ENCODE data around the gene SCGB1D1. TPM values are rescaled to one million over a fixed set of nuclear protein-coding genes. Genes with fewer than 3 reads are reported as not detected.

The SCGB1D1 gene
- polyA plus RNA-seq, 1 of the 3 experiments (the other 2 are of a cell fraction), result not detected

GRCh38 chr11:62147545-62147944 is 42.5 kb upstream of the SCGB1D1 start:
- Histone ChIP-seq H3K4me1 (ENCODE audit: control insufficient read depth in 1 of 2, insufficient read depth in 2 of 2, low read depth in 1 of 2, low read length in 1 of 2) (no peaks in the 10 kb centered on the region), H3K9ac (no peak overlapping the region), H3F3A (replicated peaks; ENCODE audit: insufficient read depth) (no peaks in the 10 kb centered on the region), H3K4me2 (no peak overlapping the region), H3K4me3 (ENCODE audit: low read depth in 2 of 2, low read length in 1 of 2) (no peak overlapping the region), H3K9me3 (no peaks in the 10 kb centered on the region), H4K20me1 (ENCODE audit: insufficient read depth) (no peaks in the 10 kb centered on the region), H3K27me3 (ENCODE audit: insufficient read depth) (no peaks in the 10 kb centered on the region), H3K9me2 (no peaks in the 10 kb centered on the region), H3K36me3 (replicated peaks in 1 of 2; ENCODE audit: control insufficient read depth in 1 of 2, insufficient read depth in 2 of 2, low read length in 1 of 2) (peaks cover 36 to 67% of the 10 kb centered on the region in 2 experiments), H3K27ac (ENCODE audit: low read depth in 2 of 2, low read length in 1 of 2) (no peak overlapping the region), H2AFZ (ENCODE audit: low read depth) (no peak overlapping the region), H3K79me2 (ENCODE audit: insufficient read depth) (no peaks in the 10 kb centered on the region)
- peak; percentile 10 for DNase-seq
- ChIA-PET CTCF (interaction anchor here (0.7 to 1.3 kb wide), 3 partner anchors 22 to 163 kb away, joined by 3 to 4 read pairs (median 3); no protein-coding TSS in a partner anchor), POLR2A (interaction anchor here (0.7 kb wide), 1 partner anchor 178 kb away, joined by 3 read pairs; no protein-coding TSS in a partner anchor)
- WGBS (ENCODE audit: low lambda C conversion rate), result 91% methylated on average over 12 of the region's 12 CpGs
- TF ChIP-seq SIN3A (IDR thresholded peaks at IDR 0.05; ENCODE audit: borderline replicate concordance, low read depth, low read length), result no peak
- no peak for TF ChIP-seq FOXJ3 (CRISPR knock-in tag; IDR thresholded peaks at IDR 0.05)
- no peak for TF ChIP-seq POLR2AphosphoS5 (IDR thresholded peaks at IDR 0.05; ENCODE audit: low read depth, low read length)
- no peak for TF ChIP-seq TAF1 (IDR thresholded peaks at IDR 0.05; ENCODE audit: borderline replicate concordance, low read depth, low read length)
- no peak for TF ChIP-seq FOXM1 (IDR thresholded peaks at IDR 0.05; ENCODE audit: low read depth)
- TF ChIP-seq, protein P1, sequence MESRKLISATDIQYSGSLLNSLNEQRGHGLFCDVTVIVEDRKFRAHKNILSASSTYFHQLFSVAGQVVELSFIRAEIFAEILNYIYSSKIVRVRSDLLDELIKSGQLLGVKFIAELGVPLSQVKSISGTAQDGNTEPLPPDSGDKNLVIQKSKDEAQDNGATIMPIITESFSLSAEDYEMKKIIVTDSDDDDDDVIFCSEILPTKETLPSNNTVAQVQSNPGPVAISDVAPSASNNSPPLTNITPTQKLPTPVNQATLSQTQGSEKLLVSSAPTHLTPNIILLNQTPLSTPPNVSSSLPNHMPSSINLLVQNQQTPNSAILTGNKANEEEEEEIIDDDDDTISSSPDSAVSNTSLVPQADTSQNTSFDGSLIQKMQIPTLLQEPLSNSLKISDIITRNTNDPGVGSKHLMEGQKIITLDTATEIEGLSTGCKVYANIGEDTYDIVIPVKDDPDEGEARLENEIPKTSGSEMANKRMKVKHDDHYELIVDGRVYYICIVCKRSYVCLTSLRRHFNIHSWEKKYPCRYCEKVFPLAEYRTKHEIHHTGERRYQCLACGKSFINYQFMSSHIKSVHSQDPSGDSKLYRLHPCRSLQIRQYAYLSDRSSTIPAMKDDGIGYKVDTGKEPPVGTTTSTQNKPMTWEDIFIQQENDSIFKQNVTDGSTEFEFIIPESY (IDR thresholded peaks at IDR 0.05; ENCODE audit: borderline replicate concordance, low read depth), result no peak
- no peak for TF ChIP-seq IRF3 (IDR thresholded peaks at IDR 0.05; ENCODE audit: low read depth, low read length)
- no peak for TF ChIP-seq GATA2 (CRISPR knock-in tag; IDR thresholded peaks at IDR 0.05)
- no peak for TF ChIP-seq FOSL2 (IDR thresholded peaks at IDR 0.05; ENCODE audit: borderline replicate concordance, low read depth)

DNA sequence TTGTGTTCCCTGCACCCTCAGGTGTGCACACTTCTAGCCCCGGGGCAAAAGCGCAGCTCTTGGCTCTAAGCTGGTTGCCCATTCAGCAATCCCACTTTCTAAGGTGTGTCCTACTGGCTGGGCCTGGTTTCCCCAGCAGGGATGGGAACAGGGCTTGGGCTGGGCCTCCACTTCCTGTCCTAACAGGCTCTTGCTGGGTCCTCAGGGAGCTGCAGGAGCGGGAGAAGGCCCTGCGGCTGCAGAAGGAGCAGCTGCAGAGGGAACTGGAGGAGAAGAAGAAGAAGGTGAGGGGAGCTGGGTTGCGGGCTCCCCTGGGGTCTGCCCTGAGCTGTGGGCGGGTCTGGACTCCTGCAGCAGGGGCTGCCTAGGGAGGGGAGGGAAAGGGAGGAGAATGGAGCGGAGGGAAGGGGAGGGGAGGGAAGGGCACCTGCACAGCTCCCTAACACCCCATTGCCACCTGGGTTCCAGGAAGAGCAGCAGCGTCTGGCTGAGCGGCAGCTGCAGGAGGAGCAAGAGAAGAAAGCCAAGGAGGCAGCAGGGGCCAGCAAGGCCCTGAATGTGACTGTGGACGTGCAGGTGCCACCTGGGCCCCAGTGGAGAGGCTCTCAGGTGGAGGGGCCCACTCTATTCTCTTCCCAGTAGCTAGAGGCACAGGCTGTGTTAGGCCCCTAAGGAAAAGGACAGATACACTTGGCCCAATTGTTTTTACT is 41.6 kb upstream of the SCGB1D1 start:
- Histone ChIP-seq H3K27ac (ENCODE audit: low read depth in 2 of 2, low read length in 1 of 2) (no peak overlapping the region), H3K9me3 (no peaks in the 10 kb centered on the region), H3K9ac (no peak overlapping the region), H3K4me1 (ENCODE audit: control insufficient read depth in 1 of 2, insufficient read depth in 2 of 2, low read depth in 1 of 2, low read length in 1 of 2) (no peaks in the 10 kb centered on the region), H3F3A (replicated peaks; ENCODE audit: insufficient read depth) (peaks cover 5% of the 10 kb centered on the region), H2AFZ (ENCODE audit: low read depth) (no peak overlapping the region), H3K79me2 (ENCODE audit: insufficient read depth) (no peaks in the 10 kb centered on the region), H3K27me3 (ENCODE audit: insufficient read depth) (no peaks in the 10 kb centered on the region), H3K9me2 (no peaks in the 10 kb centered on the region), H3K4me3 (ENCODE audit: low read depth in 2 of 2, low read length in 1 of 2) (no peak overlapping the region), H3K36me3 (replicated peaks in 1 of 2; ENCODE audit: control insufficient read depth in 1 of 2, insufficient read depth in 2 of 2, low read length in 1 of 2) (peaks cover 37 to 70% of the 10 kb centered on the region in 2 experiments), H4K20me1 (ENCODE audit: insufficient read depth) (no peaks in the 10 kb centered on the region), H3K4me2 (no peak overlapping the region)
- TF ChIP-seq RFX5 (IDR thresholded peaks at IDR 0.05; ENCODE audit: low read length) (no peak), NFIC (IDR thresholded peaks at IDR 0.05; ENCODE audit: borderline replicate concordance) (no peak), TEAD4 (IDR thresholded peaks at IDR 0.05; ENCODE audit: borderline replicate concordance, insufficient read depth) (no peak), SMC3 (IDR thresholded peaks at IDR 0.05; ENCODE audit: low read depth, low read length) (no peak), EP300 (IDR thresholded peaks at IDR 0.05; ENCODE audit: borderline replicate concordance in 1 of 2, low read depth in 1 of 2, low read length in 1 of 2) (no peak), FOSL2 (IDR thresholded peaks at IDR 0.05; ENCODE audit: borderline replicate concordance, low read depth) (no peak), RAD21 (IDR thresholded peaks at IDR 0.05; ENCODE audit: low read length) (no peak), PBX3 (IDR thresholded peaks at IDR 0.05) (no peak), YY1 (IDR thresholded peaks at IDR 0.05; ENCODE audit: low read depth) (no peak)
- TF ChIP-seq, protein P1 (IDR thresholded peaks at IDR 0.05; ENCODE audit: borderline replicate concordance, low read depth), result no peak
- TF ChIP-seq, protein P2, sequence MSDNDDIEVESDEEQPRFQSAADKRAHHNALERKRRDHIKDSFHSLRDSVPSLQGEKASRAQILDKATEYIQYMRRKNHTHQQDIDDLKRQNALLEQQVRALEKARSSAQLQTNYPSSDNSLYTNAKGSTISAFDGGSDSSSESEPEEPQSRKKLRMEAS (IDR thresholded peaks at IDR 0.05; ENCODE audit: low read depth), result no peak
- TF ChIP-seq, protein P3, sequence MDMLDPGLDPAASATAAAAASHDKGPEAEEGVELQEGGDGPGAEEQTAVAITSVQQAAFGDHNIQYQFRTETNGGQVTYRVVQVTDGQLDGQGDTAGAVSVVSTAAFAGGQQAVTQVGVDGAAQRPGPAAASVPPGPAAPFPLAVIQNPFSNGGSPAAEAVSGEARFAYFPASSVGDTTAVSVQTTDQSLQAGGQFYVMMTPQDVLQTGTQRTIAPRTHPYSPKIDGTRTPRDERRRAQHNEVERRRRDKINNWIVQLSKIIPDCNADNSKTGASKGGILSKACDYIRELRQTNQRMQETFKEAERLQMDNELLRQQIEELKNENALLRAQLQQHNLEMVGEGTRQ (IDR thresholded peaks at IDR 0.05; ENCODE audit: borderline replicate concordance, low read depth, low read length), result no peak
- no peak for DNase-seq
- ChIA-PET POLR2A (interaction anchor here (0.6 kb wide), 1 partner anchor 180 kb away, joined by 3 read pairs; no protein-coding TSS in a partner anchor), CTCF (interaction anchor here (1.3 kb wide), 1 partner anchor 40 kb away, joined by 3 read pairs; no protein-coding TSS in a partner anchor)
- 91% methylated on average over 7 of the region's 10 CpGs for WGBS (ENCODE audit: low lambda C conversion rate)
